ENCODE data around the gene NRAP. TPM values are rescaled to one million over a fixed set of nuclear protein-coding genes. Genes with fewer than 3 reads are reported as not detected.

Gene NRAP
- total and polyA plus RNA-seq, 2 of the 4 experiments (the other 2 are of a cell fraction) = not detected

DNA sequence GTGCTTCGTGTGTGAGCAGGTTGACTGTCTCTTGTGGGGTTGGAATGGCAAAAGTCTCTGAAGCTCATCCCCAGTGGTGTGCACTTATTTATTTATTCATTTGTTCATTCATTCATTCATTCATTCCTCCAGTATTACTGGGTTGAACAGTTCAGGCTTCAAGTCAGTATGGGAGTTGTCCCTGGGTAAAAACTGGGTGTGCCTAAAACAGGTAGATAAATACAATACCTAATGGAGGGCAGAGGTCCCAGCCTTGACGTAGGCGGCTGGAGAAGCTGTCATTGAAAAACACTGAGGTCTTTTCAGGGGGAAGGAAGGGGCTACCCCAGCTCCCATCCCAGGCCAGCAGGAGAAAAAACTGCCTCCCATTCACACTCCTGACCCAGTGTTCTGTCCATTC lies 26.9 kb upstream of the NRAP start:
- peaks cover 10% of the 10 kb centered on the region for H4K20me1 ChIP-seq (ENCODE audit: insufficient read depth, low read length)
- no peak overlapping the region for H2AFZ ChIP-seq (replicated peaks; ENCODE audit: low read length, poor library complexity)
- in situ Hi-C loops (cut with MboI; ENCODE audit: low sequenced_read_pairs) (no loop called here), dilution Hi-C loops (cut with HindIII; ENCODE audit: low sequenced_read_pairs, unreplicated experiment) (no loop called here), intact Hi-C loops (cut with micrococcal nuclease) (no loop called here)
- DNase-seq = no peak
- no peak overlapping the region for H2BK5ac ChIP-seq (ENCODE audit: low read depth, low read length, poor library complexity, severe bottlenecking)
- no peaks in the 10 kb centered on the region; the same call in 1 of the 2 replicates for H3K9me1 ChIP-seq (ENCODE audit: insufficient read depth, low read length)
- TF ChIP-seq NFE2L2 (IDR thresholded peaks at IDR 0.05; ENCODE audit: low read depth, low read length) (no peak), MAZ (IDR thresholded peaks at IDR 0.05; ENCODE audit: borderline replicate concordance, low read depth, low read length) (no peak), SMC3 (IDR thresholded peaks at IDR 0.05; ENCODE audit: low read depth, low read length) (no peak), MAFK (IDR thresholded peaks at IDR 0.05; ENCODE audit: low read depth, low read length) (no peak), POLR2A (IDR thresholded peaks at IDR 0.05; ENCODE audit: low read depth, low read length) (no peak), RCOR1 (IDR thresholded peaks at IDR 0.05; ENCODE audit: insufficient replicate concordance, low read length) (no peak), CHD1 (IDR thresholded peaks at IDR 0.05; ENCODE audit: low read depth, low read length) (no peak), BHLHE40 (IDR thresholded peaks at IDR 0.05; ENCODE audit: low read depth, low read length) (no peak)
- TF ChIP-seq, protein P1, sequence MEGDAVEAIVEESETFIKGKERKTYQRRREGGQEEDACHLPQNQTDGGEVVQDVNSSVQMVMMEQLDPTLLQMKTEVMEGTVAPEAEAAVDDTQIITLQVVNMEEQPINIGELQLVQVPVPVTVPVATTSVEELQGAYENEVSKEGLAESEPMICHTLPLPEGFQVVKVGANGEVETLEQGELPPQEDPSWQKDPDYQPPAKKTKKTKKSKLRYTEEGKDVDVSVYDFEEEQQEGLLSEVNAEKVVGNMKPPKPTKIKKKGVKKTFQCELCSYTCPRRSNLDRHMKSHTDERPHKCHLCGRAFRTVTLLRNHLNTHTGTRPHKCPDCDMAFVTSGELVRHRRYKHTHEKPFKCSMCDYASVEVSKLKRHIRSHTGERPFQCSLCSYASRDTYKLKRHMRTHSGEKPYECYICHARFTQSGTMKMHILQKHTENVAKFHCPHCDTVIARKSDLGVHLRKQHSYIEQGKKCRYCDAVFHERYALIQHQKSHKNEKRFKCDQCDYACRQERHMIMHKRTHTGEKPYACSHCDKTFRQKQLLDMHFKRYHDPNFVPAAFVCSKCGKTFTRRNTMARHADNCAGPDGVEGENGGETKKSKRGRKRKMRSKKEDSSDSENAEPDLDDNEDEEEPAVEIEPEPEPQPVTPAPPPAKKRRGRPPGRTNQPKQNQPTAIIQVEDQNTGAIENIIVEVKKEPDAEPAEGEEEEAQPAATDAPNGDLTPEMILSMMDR (conservative IDR thresholded peaks at IDR 0.05; ENCODE audit: low read depth, low read length) = no peak
- no peak overlapping the region for H4K91ac ChIP-seq (ENCODE audit: insufficient read depth, low read depth, low read length)
- BruUV-seq (replicated peaks) = no TSS peak
- H3K4me1 ChIP-seq (ENCODE audit: control insufficient read depth, insufficient read depth, low read length) = no peaks in the 10 kb centered on the region
- H4K8ac ChIP-seq (ENCODE audit: low read depth in 2 of 2, low read length in 2 of 2) = no peak overlapping the region
- no peak overlapping the region for H2AK9ac ChIP-seq (replicated peaks; ENCODE audit: low read depth, low read length, poor library complexity)
- H3K18ac ChIP-seq (ENCODE audit: low read depth, low read length) = no peak overlapping the region
- no peak overlapping the region for H3K9ac ChIP-seq (ENCODE audit: low read depth, low read length)
- no peak overlapping the region for H2BK120ac ChIP-seq (ENCODE audit: low read depth, low read length)
- peaks cover 6% of the 10 kb centered on the region for H3K9me3 ChIP-seq (ENCODE audit: control insufficient read depth, insufficient read depth, low read length)
- peaks cover 26 to 30% of the 10 kb centered on the region in 2 experiments for H3K79me1 ChIP-seq (ENCODE audit: low read depth in 1 of 2, low read length in 2 of 2)
- no peak overlapping the region for H3K4me3 ChIP-seq (ENCODE audit: insufficient read depth, low read depth, low read length)
- no peak overlapping the region for H2BK20ac ChIP-seq (ENCODE audit: low read depth, low read length)
- H3K4ac ChIP-seq (ENCODE audit: low read depth, low read length) = no peak overlapping the region
- H3K14ac ChIP-seq (replicated peaks; ENCODE audit: low read depth, low read length) = no peak overlapping the region
- H3K4me2 ChIP-seq (ENCODE audit: low read depth, low read length) = no peak overlapping the region
- CTCF ChIA-PET = interaction anchor here (0.6 kb wide), 1 partner anchor 172 kb away, joined by 3 read pairs; no protein-coding TSS in a partner anchor
- peaks cover 9% of the 10 kb centered on the region for H3K36me3 ChIP-seq (ENCODE audit: control insufficient read depth, insufficient read depth, low read length)
- H3K23ac ChIP-seq (ENCODE audit: low read depth, low read length) = no peak overlapping the region
- no CpG with 5 or more reads among the region's 3 CpGs for WGBS, 2 experiments (ENCODE audit: extremely low coverage in 2 of 2, insufficient read length in 1 of 2)
- no peaks in the 10 kb centered on the region for H3K27me3 ChIP-seq (ENCODE audit: control insufficient read depth, insufficient read depth, low read length)
- POLR2A ChIA-PET (ENCODE audit: unreplicated experiment) = no interaction called here
- H2BK15ac ChIP-seq (ENCODE audit: low read depth, low read length) = no peak overlapping the region
- H2AK5ac ChIP-seq (ENCODE audit: low read depth, low read length) = no peak overlapping the region
- H4K5ac ChIP-seq (ENCODE audit: low read depth, low read length) = no peak overlapping the region
- ATAC-seq (ENCODE audit: low read depth) = no peak
- no peak overlapping the region for H3K27ac ChIP-seq (ENCODE audit: insufficient read depth, low read length)
- no peak overlapping the region for H3K56ac ChIP-seq (ENCODE audit: extremely low read depth, insufficient read depth, low read length)
